GM18498 (cell line): ENCODE results near the gene B4GALNT1.
"Not testable (repeated sequence)": the region's sequence is repeated elsewhere in the genome, so short reads cannot be mapped to it uniquely, and the experiment has no call there.

Experiments
- ATAC-seq: cut with Tn5 transposase; IDR thresholded peaks from one replicate; pipeline ENCODE4 v1.9.1; 2021; ENCODE audit warnings: mild to moderate bottlenecking, moderate library complexity; ENCODE audit not compliant: unreplicated experiment

B4GALNT1 gene

DNA sequence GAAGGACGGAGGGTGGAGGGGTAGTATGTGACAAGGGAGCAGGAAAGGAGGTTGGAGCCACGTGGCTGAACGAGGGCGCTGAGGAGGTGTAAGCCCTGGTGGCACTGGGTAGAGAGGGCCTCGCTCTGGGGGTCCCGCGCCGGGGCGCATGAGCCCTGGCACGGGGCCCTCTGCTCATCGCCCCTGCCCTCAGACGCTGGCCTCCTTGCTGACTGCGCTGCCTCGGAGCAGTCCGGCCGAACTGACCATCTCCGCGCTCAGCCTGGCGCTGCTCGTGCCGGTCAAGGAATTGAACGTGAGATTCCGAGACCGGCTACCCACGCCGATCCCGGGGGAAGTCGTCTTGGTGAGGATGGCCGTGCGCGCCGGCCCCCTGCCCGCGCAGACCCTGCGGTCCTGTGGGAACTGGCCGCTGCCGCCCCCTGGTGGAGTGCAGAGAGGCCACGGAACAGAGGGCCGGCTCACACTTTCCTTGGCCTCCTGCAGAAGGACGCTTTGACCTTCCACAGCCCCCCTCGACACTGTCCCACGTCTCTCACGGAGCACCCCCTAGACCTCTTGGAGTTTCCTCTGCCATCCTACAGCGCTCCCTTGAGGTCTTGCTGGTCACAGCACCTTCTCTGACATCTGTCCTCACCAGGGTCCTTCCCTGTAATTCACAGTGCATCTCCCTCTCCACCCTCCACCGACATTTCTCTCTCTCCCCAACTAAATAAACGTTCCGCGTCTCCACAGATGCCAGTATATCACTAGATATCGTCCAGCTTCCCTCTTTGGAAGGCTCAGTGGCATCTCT lies 11.3 kb downstream of the B4GALNT1 start:
- ATAC-seq, result no peak

DNA sequence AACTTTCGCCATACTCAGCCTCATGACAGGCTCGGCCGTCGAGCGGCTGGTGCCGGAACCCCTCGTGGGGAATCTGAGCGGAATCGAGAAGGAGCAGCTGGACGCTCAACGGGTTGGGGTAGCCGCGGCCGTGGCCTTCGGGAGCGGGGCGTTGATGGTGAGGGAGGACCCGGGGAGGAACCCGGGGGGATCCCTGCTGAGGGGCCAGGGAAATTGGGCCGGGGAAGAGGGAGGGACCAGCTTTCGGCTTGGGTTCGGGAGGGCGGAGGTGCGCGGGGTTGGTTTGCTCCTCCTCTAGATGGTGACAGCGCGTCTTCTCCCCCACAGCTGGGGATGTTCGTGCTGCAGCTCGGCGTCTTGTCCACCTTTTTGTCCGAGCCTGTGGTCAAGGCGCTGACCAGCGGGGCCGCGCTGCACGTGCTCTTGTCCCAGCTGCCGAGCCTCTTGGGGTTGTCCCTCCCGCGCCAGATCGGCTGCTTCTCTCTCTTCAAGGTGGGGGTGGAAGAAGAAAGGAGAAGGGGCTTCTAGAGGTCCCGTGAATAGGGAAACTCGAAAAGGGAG lies 12.0 kb downstream of the B4GALNT1 start:
- no peak for ATAC-seq

DNA sequence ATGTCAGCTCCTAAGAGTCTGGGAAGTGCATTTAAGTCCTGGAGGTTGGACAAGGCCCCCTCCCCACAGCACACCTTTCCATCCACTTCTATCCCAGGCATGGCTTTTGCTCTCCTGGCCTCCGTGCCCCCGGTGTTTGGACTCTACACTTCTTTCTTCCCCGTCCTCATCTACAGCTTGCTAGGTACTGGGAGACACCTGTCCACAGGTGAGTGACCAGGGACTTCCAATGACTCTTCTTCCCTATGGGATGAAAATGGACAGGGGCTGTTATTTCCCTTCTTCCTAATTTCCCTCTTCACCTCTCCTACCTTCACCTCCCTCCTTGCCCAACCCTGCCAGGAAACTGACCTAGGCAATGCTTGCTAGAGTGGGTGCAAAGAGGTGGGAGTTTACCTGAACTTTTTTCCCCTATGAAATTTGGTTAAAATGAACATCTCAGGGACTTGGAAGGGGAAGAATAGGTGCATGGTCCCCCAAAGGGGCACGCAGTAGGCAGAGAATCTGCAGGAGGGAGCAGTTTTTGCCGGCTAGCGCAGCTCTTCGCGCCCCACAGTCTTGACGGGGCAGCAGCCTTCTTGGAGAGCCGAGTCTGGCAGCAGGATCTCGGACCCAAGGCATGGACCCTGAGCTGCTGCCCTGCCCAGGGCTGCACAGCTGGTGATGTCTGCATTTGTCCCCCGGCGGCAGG lies 12.6 kb downstream of the B4GALNT1 start:
- ATAC-seq, result no peak

DNA sequence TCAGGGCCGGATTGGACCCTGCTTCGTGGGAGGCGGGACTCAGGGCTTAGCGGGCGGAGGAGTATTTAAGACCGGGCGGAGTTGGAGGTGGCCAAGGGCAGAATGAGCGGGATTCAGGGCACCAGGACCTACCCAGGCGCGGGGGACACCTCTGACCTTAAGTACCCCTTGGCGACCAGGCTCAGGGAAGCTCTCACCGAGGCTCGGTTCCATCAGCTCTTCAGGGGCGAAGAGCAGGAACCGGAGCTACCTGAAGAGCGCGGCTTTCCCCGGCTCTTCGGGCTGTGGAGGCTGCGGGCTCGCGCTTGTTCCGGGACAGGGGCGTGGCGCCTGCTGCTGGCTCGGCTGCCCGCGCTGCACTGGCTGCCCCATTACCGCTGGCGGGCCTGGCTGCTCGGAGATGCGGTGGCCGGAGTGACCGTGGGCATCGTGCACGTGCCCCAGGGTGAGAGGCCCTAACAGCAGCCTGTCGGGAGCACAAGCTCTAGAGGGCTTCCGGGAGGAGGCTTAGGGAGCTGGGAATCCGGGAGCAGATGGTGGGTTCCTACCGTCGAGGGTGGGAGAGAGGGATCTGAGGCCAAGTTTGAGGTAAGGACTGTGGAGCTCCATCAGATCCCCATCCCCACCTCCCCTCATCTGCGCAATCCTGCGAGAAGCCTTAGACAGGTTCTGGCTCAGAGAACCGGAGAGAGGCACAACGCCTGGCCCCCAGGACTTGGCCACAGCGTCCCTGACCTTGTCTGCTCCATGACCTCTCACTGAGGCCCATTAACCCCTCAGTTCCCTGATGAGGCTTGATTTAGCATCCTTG lies 13.4 kb downstream of the B4GALNT1 start:
- no peak for ATAC-seq

DNA sequence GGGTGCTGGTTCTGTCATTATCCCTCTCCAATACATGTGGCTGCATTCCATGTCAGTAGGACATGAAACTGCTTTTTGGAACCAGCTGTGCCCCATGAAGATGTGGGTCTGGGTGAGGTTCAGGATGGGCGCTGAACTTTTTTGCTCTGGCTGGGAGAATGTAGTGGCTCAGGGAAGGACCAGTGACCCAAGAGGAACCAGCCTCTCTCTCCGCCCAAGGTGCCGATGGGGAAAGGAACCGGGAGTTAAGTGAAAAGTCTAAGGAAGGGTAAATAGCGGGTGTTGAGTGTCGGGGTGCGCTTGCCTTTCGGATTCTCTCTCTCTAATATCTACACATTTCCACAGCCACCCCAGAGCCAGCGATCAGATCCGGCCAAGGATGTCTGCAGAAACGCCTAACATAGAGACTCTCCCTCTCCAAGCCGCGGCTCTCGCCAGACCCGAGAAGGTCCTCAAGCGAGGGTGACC lies 14.0 kb downstream of the B4GALNT1 start:
- no peak for ATAC-seq

DNA sequence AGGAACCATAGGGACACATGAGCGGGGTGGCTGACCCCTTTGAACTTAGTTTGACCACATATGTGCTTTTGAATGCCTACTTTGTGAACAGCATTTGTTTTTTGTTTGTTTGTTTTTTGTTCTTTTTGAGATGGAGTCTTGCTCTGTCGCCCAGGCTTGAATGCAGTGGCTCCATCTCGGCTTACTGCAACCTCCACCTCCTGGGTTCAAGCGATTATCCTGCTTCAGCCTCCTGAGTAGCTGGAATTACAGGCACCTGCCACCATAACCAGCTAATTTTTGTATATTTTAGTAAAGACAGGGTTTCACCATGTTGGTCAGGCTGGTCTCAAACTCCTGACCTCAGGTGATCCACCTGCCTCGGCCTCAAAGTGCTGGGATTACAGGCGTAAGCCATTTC lies 14.6 kb downstream of the B4GALNT1 start:
- not testable (repeated sequence) for ATAC-seq

DNA sequence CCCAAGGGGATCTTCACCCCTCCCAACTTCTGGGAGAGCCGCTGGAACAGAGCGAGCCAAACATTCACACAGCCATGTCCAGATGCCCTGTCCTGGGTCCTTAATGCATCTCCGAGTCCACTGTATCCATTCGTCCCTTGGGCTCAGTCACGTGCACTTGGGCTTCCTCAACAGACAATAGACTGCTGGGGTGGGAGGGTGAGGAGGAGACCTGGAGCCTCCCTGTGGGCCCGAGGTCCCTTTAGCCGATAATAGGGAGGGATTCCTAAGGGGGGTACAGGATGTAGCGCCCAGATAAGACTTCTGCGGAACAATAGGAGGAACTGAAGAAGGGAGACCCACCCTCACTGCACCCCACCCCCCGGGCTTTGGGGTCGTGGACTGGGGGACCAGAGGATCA lies 15.1 kb downstream of the B4GALNT1 start:
- no peak for ATAC-seq

DNA sequence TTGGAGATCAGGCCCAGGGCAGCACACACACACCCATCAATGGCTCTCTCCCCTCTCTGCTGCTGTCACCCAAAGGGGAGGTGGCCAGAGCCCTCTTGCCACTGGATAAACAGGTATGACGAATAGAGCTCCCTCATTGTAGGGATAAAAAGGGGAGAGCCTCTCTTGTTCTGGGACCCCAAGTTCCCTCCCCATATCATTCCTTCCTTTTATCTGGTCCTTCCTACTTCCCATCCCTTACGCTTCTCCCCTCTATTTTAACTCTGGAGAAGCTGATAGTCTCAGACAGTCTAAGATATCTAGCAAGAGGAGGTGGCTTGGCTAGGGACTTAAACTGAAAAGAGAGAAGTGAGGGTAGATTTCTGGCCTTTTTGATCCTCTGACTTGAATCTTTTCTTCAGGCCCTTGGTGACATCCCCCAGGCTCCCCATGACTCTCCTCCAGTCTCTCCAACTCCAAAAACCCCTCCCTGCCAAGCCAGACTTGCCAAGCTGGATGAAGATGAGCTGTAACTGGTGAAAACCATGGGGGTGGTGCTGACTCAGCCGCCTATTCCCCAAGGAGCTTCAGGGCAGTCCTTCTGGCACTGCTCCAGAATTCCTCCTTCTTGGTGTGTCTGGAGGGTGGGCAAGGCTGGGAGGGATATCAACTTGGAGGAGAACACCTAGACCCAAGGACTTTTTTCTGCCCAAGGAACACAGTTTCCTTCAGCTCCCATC lies 16.5 kb downstream of the B4GALNT1 start:
- no peak for ATAC-seq

DNA sequence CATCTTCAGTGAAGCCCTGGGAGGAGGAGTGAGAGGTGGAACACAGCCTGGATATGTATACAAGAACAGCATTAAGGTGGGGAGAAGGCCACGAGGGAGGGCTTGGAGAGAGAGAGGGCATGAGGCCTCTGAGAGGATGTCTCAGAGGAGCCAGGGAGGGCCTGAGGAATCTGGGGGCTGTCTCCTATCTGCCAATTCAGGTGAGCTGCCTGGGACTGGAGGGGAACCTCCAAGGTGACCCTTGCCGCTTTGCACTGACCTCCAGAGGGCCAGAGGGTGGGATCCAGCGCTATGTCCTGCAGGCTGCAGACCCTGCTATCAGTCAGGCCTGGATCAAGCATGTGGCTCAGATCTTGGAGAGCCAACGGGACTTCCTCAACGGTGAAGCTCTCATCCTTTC lies 17.4 kb downstream of the B4GALNT1 start:
- no peak for ATAC-seq

DNA sequence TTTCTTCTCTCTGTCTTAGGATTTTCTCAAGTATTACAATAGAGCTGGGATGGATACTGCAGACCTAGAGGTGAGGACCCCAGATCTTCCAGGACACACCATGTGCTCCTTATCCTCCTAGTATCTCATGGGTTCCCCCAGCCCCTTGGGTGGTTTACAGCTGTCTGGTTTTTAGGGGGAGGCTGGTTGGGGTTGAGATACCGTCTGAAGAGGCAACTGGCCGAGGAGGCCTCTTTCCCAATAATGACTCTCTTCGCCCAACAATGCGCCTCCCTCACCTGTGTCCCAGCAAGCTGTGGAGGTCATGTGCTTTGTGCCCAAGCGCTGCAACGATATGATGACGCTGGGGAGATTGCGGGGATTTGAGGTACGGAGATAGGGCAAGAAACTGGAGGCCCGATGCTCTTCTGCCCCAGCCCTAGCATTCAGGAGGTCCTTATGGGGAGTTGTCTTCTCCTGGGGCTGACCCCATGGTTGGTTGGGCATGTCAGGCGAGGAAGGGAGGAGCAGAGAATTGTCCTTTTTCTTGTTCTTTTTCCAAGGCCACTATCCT lies 18.0 kb downstream of the B4GALNT1 start:
- ATAC-seq, result no peak

DNA sequence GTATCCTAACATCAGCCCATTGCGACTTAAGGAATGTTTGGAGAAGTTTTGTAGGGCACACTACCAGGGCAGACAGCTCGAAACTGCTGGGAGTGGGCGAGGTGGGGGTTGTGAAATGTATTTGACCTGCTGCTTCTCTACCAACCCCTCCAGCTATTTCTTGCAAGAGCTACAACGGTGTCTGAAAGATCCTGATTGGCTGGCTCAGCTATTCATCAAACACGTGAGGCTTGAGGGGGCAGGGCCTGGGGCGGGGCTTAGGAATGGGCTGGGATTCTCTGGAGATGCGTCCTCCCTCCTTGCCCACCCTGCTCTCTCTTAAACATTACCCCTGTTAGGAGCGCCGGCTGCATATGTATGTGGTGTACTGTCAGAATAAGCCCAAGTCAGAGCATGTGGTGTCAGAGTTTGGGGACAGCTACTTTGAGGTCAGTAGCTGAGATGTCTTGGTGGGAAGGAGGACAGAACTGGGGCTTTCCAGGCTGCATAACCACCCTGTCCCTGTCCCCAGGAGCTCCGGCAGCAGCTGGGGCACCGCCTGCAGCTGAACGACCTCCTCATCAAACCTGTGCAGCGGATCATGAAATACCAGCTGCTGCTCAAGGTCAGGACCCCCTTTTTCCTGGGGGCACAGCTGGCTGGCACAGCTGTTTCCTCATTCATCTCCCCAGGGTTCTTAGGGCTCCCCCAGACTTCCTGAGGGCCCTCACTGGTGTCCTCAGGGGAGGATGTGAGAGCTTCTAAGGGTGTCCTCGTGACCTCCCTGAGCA lies 18.6 kb downstream of the B4GALNT1 start:
- ATAC-seq, result peak; percentile 48

DNA sequence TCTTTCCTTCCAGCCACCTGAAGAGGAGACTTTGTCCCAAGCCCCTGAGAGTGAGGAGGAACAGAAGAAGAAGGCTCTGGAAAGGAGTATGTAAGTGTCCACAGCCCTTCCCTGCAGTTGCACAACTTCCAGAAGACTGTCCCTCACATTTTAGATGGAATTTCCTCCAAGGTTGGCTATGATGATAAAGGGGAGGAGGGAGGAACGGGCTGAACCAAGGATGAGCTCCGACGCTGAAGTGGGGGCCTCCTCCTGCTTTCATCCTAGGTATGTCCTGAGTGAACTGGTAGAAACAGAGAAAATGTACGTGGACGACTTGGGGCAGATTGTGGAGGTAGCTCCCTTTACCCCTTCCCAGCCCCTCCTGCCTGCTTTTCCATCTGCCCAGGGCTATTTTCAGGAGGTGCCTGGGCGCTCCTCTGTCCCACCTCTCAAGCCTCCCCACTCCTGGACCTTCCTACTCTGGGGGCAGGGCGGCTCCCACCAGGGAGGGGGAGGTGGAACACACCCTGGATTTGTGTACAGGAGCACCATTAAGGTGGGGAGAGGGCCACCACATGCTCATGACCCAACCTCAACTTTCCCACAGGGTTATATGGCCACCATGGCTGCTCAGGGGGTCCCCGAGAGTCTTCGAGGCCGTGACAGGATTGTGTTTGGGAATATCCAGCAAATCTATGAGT lies 19.4 kb downstream of the B4GALNT1 start:
- no peak for ATAC-seq

DNA sequence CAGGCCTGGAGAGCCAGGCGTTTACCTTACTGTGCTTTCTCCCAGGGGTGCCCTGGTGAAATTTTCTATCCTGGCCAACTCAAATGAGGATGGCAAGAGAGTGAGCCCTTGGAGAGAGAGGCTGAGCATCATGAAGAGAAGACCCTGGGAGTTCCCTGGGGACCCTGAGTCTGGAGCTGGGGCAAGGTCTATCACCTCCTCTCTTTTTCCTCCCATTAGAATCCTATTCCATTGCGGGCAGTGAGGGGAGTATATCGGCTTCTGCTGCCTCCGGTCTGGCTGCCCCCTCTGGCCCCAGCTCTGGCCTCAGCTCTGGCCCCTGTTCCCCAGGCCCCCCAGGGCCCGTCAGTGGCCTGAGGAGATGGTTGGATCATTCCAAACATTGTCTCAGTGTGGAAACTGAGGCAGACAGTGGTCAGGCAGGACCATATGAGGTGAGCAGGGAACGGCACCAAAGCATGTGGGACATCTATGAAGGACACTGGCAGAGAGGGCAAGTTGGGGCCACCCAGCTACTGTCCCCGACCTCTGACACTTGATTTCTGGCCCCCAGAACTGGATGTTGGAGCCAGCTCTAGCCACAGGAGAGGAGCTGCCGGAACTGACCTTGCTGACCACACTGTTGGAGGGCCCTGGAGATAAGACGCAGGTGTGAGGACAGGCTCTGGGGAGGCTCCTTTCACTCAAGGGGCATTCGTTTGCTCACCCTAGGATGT lies 20.1 kb downstream of the B4GALNT1 start:
- ATAC-seq, result no peak

DNA sequence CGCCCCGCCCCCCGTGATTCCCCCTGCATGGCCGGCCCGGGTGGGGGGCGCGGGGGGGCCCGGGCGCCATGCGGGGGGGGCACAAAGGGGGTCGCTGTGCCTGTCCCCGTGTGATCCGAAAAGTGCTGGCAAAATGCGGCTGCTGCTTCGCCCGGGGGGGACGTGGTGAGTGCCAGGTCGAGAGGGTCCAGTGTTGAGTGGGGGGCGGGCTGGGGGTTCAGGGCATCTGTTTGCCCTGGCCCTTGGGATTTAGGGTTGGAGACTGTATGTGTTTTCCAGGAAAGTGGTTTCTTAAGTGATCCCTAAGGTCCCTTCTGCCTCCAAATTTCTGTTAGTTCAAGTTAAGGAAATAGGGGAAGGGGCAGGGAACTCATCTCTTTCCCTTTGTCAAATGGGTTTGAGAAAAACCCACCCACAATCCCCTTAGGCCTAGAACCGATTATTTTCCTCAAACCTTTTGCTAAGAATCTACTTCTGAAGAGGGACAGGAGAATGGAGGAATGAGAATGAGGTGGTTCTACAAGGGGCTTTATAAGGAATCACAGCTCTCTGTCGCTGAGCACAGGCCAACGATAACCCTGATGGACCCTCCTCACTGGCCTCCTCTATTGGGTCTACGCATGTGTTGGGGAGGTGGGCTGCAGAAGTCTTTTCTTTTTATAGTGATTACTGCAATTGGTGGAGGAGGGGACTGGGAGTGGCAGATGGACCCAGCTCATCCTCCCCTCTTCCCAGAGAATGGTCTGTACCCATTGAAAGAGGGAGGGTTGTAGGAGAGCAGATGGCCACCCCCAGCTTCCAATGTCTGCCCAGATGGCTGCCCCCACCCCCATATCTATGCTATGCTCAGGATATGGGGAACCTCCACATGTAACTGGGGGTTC lies 20.9 kb downstream of the B4GALNT1 start:
- no peak for ATAC-seq

DNA sequence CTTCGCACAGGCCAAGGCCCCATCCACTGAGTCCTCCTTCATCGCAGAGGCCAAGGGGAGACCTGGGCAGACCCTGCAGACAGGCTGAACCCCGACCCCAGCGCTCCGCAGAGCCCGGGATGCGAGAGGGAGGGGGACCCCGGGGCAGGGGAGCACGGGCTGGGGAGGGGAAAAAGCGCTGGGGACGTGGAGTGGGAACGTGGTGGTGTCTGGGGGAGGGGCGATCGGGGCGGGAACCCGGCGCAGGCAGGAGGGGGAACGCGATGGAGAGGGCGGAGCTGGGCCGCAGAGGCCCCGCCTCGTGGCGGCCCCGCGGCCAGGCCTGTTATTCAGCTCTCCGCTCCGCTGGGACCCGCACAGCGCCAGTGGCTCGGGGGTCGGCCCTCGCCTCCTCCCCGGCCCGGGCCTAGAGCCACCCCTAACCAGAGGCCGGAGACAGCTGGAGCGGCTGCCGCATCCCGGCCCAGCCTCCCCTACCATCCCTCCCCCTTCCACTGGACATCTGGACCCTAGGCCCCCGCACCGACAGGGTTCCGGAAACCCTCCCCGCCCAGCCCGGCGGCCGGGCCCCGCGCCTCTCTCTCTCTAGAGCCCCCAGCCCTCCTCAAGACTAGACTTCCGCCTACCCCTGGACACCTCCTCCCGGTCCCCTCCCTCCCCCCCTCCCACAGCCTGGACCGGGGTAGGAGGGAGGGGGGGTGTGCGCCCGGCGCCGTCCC lies 21.7 kb downstream of the B4GALNT1 start, which contains the start of gene ARHGEF25:
ARHGEF25 (plus strand) TSS at position 328 of the 719 bp plus-strand sequence. CDS start 460 bp downstream, outside the sequence.
- ATAC-seq, result no peak

DNA sequence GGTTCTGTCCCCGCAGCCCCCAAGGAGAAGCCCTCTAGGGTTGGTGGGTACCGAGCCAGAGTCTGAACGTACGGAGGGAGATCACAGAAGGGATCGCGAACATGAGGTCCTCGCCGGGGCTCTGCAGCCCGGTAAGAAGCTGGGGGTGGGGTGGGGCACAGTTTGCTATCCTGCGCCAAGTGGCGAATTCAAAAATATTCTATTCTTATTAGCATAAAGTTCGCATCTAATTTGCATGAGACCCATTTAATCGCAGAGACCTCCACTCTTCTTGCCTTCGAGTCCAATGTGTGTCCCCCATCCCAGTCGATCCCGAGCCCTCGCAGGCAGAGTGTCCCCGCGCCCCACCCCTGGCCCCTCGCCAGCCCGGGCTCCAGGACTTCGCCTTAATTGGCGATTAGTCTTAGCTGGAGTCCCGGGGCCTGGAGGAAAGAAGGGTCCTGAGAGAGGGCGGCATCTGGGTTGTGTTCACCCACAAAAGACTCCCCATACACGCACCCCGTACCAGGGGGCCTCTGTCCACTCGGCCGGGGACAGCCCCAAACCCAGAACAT lies 22.4 kb downstream of the B4GALNT1 start:
- ATAC-seq, result no peak
